ENCODE data around the gene CATSPERE. TPM values are rescaled to one million over a fixed set of nuclear protein-coding genes. Genes with fewer than 3 reads are reported as not detected.

Gene CATSPERE
- total RNA-seq, 4 donors from 2014 or later = 0.98 to 3.1 (median 1.3) TPM

- Histone ChIP-seq H3K9me3 (no peaks in the 10 kb centered on the region), H3K36me3 (peaks cover 0 to 49% (median 6%) of the 10 kb centered on the region in 3 donors), H3K4me3 (no peak overlapping the region), H3K4me1 (no peaks in the 10 kb centered on the region), H3K27me3 (no peaks in the 10 kb centered on the region), H3K27ac (no peak overlapping the region)
- TF ChIP-seq EP300 (IDR thresholded peaks at IDR 0.05) (no peak), CTCF (IDR thresholded peaks at IDR 0.05) (no peak), POLR2A (IDR thresholded peaks at IDR 0.05) (no peak)
- DNase-seq (ENCODE audit: low spot score in 2 of 2) = no peak
Measured at GRCh38 chr1:244431166-244431565, 29.9 kb upstream of the CATSPERE start.

GRCh38 chr1:244435562-244436205, 25.4 kb upstream of the CATSPERE start:
- peaks cover 0 to 35% (median 1%) of the 10 kb centered on the region in 3 donors for H3K36me3 ChIP-seq
- no peak overlapping the region for H3K4me3 ChIP-seq
- no peak overlapping the region for H3K27ac ChIP-seq
- TF ChIP-seq EP300 (IDR thresholded peaks at IDR 0.05) = no peak
- TF ChIP-seq POLR2A (IDR thresholded peaks at IDR 0.05) = no peak
- TF ChIP-seq CTCF (IDR thresholded peaks at IDR 0.05) = no peak
- WGBS, 2 donors = 67 to 70% methylated on average over 6 of the region's 6 CpGs
- DNase-seq (ENCODE audit: low spot score in 2 of 2) = no peak
- no peaks in the 10 kb centered on the region for H3K27me3 ChIP-seq
- H3K9me3 ChIP-seq = no peaks in the 10 kb centered on the region
- H3K4me1 ChIP-seq = peaks cover 0 to 20% (median 0%) of the 10 kb centered on the region in 4 donors

- Histone ChIP-seq H3K27me3 (no peaks in the 10 kb centered on the region), H3K27ac (no peak overlapping the region), H3K4me1 (peaks cover 0 to 20% (median 0%) of the 10 kb centered on the region in 4 donors), H3K9me3 (no peaks in the 10 kb centered on the region), H3K36me3 (peaks cover 0 to 35% (median 0%) of the 10 kb centered on the region in 3 donors), H3K4me3 (no peak overlapping the region)
- DNase-seq (ENCODE audit: low spot score in 2 of 2) = no peak
- 79 to 84% methylated on average over 7 of the region's 7 CpGs for WGBS, 2 donors
- TF ChIP-seq EP300 (IDR thresholded peaks at IDR 0.05) = no peak
- no peak for TF ChIP-seq CTCF (IDR thresholded peaks at IDR 0.05)
- no peak for TF ChIP-seq POLR2A (IDR thresholded peaks at IDR 0.05)
Measured at GRCh38 chr1:244436336-244437085, 24.6 kb upstream of the CATSPERE start.

- no peak for DNase-seq (ENCODE audit: low spot score in 2 of 2)
- peaks cover 0 to 23% (median 0%) of the 10 kb centered on the region in 4 donors for H3K4me1 ChIP-seq
- no peaks in the 10 kb centered on the region for H3K9me3 ChIP-seq
- no peaks in the 10 kb centered on the region for H3K27me3 ChIP-seq
- H3K27ac ChIP-seq = no peak overlapping the region
- no peak overlapping the region for H3K4me3 ChIP-seq
- H3K36me3 ChIP-seq = peaks cover 0 to 32% (median 0%) of the 10 kb centered on the region in 3 donors
- TF ChIP-seq EP300 (IDR thresholded peaks at IDR 0.05) (no peak), POLR2A (IDR thresholded peaks at IDR 0.05) (no peak), CTCF (IDR thresholded peaks at IDR 0.05) (no peak)
Measured at GRCh38 chr1:244437086-244437468, 24.0 kb upstream of the CATSPERE start.

- no peaks in the 10 kb centered on the region for H3K9me3 ChIP-seq
- H3K36me3 ChIP-seq = peaks cover 0 to 17% (median 0%) of the 10 kb centered on the region in 3 donors
- TF ChIP-seq CTCF (IDR thresholded peaks at IDR 0.05) = no peak
- no peaks in the 10 kb centered on the region for H3K27me3 ChIP-seq
- DNase-seq (ENCODE audit: low spot score in 2 of 2) = no peak
- H3K27ac ChIP-seq = no peak overlapping the region
- 59 to 74% methylated on average over 7 to 8 of the region's 8 CpGs for WGBS, 2 donors
- peaks cover 0 to 29% (median under 1%) of the 10 kb centered on the region in 4 donors for H3K4me1 ChIP-seq
- H3K4me3 ChIP-seq = no peak overlapping the region
Measured at GRCh38 chr1:244439391-244440032, 21.6 kb upstream of the CATSPERE start.
